Stimulated activated CD4-positive, alpha-beta T cell treated with anti-CD3 and anti-CD28 coated beads, Interleukin-4, amount 100 ng/mL, for 24 hours (primary cell): ENCODE data around the gene FBLN5.

ENCODE experiments used
- DNase-seq: peaks from one replicate; pipeline ENCODE4 v3.0.0-alpha.2; 2020

Gene FBLN5

DNA sequence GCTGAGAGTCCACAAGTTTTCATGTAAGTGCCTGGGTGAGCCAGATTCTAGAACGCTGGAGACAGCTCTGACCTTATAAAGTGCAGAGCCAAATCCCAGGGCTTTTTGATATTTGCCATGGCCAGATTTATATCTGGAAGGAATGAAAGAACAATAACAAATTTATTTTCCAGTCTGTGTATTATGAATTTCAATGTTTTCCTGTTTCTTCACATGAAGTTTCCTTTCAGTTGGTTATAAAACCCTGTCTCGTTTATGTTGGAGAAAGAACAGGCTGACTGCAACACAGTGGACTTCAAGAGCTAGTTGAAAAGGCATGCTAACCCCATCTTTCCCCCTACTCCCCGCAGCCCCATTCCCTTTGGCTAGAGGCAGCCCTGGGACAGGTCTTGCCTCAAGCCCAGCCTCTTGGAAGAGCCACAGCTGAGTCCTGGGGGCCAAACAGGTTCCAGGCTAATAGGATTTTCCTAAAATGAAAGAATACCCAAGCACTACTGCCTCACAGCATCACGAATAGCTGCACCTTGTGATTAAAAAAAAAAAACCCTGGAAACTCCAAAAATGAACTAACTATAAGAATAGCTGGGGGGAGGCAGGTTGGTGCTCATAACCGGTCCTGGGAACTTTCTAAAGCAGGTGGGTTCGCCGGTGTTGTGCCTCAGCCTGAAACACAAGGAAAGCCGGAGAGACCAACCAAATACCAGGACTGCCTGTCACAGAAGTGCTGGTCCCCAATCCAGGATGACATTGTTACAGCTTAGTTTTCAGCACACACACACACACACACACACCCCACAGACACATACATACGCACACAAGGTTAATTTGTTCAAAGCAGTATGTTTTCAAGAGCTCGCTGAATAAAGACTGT is 1.5 kb downstream of the FBLN5 start:
- no peak for DNase-seq

- DNase-seq: no peak
These were observed 4.5 kb downstream of the FBLN5 start for GRCh38 chr14:91942946-91943345.

DNA sequence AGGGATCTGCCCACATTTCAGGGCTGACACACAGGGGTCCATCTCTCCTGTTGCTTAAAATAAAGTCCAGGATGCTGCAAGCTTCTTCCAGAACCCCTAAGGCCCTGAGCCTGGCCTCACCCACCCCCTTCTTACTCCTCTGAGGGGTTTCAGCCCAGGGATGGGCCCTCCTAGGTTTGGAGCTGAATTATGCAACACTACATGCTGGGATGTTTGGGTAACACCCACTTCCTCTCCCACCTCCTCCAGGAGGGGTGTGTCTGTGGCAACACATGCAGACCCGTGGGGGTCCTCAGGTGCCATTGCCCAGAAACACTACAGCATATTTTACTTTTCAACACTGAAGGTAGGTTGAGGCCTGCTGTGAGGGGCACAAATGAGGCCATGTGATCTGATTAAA is 5.4 kb downstream of the FBLN5 start:
- DNase-seq: no peak

- no peak for DNase-seq
These were observed 7.3 kb downstream of the FBLN5 start for GRCh38 chr14:91940209-91940608.

DNA sequence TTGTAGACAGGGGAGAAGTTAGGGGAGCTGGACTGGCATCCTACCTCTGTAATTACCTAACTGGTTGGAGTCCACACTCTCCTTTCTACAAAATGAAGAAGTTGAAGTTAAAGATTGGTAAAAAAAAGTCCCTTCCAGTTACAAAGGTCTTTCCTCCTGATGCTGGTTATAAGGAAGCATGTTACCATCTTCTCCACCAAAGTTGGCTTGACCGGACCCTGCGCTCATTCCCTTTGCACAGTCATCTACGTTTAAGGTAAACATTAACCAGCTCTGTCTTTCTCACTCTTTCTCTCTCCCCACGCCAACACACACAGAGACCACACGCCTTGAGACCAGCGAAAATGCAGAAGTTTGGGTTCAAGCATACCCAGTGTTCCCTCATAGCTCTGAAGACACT is 11.9 kb downstream of the FBLN5 start:
- DNase-seq: no peak

DNA sequence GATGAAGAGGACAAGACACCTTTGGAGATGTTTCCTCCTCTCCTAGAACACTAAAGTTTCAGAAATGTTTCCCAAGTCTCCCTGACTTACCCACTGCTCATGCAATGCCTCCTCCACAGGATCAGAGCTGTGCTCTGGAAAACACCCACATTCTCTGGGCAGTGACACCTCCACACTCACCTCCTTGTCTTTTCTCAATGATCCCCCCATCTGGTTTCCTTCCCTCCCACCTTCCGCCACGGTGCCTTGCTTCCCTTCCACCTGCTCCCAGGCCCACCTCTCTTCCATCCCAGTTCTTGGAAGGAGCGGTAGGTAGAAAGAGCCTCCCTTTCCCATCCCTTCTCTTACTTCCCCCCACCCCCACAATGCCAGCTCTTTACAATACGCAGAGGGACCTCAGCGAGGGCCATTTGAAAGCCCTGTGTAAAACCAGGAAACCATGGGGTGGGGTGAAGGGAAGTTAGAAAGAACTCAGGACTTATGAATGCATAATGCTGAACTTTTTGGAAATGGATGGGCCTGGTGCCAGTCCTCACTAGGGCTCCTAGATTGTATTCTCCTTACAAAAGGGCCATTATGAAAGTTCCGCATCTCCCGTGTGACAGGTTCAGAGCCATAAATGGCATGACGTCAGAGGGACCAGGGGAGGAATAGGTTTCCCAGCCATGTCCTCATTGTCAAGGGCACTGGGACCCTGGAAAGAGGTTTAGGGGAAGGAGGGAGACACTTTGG is 12.8 kb downstream of the FBLN5 start:
- DNase-seq: no peak

DNA sequence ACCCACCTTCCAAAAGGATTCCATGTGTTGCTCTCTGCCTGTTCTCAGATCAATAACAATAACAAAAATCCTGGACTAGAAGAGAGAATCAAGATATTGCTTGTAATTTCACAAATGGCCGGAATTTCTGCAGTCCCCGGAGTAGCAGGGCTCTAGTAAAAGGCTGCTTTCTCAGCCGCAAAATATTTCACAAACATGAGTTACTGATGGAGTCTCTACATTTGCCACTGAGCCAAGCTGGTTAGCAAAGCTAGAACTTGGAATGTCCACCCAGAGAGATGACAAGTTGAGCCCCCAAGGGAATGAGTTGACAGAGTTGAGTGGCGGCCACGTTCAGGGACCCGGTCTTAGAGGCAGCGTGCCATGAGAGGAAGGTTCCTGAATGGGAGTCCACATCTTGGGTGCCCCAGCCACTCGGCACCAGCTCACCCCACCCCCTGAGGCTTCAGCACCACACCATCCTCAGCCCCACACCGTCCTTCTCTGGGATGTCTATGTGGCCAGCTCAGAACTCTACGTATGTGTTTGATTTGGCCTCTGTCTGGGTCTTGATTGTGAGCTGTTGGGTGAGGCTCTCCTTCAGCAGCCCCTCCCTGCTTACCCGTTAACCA is 15.9 kb downstream of the FBLN5 start:
- no peak for DNase-seq

- DNase-seq: no peak
These were observed 17.8 kb downstream of the FBLN5 start for GRCh38 chr14:91929700-91930099.

DNA sequence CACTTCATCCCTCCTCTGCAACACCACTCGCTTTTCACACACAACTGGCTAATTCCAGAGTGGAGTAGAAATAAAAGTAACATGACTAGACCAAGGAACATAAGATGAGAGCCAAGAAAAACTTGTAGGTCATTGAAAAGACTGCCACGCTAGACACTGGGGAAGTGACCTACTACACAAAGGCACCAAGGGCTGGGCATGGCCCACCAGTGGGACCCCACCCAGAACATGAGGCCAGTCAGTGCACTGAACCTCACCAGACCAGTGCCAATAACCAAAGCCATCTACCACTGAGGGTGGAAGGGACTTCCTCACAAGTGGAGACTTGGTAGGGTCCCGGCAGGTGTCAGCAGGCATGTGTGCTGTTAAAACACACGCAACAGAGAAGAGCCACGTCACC is 19.7 kb downstream of the FBLN5 start:
- no peak for DNase-seq

GRCh38 chr14:91927191-91927590 is 20.3 kb downstream of the FBLN5 start:
- DNase-seq: no peak

DNA sequence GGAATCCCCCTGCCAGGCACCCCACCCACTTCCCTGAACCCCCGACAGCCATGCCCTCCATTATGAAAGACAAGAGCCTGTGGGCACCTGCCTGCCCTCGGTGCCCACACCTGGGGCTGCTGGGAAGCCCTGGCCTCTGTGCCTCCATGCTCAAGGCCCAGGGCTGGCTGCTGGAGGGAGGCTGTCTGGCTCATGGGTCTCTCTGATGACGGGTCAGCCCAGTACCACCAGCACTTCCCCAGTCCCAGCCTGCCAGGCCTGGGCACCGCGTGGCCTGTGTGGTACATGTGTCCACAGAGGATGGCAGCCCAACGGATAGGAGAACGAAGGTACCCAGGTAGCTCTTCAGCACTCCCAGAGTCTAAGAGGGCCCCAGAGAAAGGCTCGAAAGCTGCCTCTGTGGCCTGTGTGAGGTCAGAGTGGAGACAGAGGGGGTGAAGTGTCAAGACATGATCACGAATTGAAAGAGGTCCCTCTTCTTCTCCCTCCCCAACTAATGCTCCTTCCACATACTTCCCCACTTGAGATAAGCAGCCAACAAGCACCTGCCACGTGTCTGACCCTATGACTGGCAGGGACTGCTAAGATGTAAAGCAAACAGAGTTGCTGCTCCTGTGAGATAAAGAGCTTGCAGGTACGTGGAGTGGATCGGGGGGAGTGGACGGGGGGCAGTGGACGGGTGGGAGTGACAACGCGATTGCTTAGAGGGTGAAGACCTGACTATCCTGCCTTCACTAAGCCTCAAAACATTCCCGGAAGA is 21.2 kb downstream of the FBLN5 start:
- DNase-seq: no peak

DNA sequence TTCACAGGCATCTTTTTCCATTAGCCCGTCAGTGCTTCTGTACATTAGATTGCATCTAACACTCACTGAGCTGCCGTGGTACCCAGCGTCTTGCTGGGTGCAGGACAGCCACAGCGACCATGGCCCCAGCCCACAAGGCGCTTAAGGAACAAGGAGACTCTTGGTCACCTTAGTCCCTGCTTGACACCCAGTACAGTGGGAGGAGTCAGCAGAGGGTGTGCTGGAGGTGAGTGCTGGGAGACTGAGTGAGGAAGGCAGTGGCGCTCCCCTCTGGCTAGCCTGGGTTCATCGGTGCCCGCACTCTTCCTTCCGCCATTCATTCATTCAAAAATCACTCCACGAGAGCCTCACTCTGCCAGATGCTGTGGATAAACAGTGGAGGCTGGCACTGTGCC is 21.8 kb downstream of the FBLN5 start:
- no peak for DNase-seq

DNA sequence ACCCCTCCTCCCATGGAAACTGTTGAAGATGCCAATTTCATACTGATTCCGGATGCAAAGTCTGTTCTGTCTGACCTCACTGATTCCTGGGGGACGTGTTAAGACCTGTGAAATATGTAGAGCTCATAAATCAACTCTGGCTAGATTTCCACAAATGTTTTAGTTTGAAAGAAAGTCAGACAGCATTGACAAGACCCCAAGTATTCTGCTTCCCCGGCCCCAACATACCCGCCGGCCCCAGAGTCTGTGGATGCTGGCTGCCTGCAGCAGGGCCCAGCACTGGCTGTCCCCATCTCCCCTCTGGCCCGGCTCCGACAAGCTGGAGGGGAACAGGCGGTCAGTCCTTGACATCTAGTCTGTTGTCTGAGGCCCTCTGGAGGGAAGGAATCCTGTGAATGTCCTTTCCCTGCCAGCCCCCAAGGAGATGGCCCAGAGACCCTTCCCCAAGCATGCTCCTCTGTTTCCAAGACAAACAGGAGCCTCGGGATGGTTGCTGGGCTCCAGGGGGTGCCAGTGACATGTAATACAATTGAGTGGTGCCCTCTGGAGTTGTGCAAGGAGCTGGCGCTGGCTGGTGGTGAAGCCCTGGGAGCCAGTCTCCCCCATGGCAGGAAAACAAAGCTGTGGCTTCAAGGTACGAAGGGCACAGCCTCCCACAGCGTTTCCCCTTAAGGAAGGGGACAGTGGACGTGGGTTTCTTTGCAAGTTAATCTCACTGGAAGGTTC is 22.3 kb downstream of the FBLN5 start:
- DNase-seq: no peak

GRCh38 chr14:91920526-91920925 is 27.0 kb downstream of the FBLN5 start:
- DNase-seq: no peak

DNA sequence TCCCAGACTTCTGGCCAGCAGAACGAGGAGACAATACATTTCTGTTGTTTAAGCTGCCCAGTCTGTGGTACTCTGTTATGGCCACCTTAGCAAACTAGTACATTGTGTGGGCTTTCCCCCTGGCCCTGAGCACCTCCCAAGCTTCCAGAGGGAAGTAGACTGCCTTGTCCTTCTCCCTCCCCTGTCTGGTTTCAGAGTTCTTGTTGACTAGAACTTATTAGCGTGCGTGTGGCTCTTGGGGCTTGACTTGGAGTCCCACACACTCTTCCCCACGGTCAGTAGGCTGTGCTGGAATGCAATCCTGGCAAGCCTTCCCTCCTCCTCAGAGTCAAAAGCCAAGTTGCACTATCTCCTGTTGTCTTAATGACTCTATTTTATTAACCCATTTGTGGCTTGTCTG is 27.7 kb downstream of the FBLN5 start:
- DNase-seq: no peak

GRCh38 chr14:91918186-91918883 is 29.2 kb downstream of the FBLN5 start:
- DNase-seq: no peak

GRCh38 chr14:91912035-91912434 is 35.5 kb downstream of the FBLN5 start:
- no peak for DNase-seq

GRCh38 chr14:91911474-91912032 is 35.9 kb downstream of the FBLN5 start:
- DNase-seq: peak; percentile 52

- DNase-seq: no peak
These were observed 37.3 kb downstream of the FBLN5 start for GRCh38 chr14:91910196-91910595.

DNA sequence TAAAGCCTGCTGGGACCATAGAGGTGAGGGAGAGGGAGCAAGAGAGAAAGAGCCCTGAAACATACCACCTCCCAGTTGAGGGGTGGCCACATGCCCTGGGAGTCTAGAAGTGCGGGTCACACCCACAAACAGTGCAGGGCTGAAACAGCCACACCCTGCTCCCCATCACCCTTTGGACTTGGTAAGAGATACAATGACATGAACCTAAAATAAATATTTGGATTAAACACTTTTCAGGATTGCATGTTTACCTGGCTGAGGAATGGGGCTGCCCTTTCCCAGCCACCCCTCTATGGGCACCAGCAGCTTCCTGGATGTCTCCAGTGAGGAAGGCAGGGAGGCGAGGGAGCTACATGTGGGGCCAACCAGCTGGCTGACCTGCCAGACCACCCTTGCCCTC is 41.1 kb downstream of the FBLN5 start:
- DNase-seq: no peak

DNA sequence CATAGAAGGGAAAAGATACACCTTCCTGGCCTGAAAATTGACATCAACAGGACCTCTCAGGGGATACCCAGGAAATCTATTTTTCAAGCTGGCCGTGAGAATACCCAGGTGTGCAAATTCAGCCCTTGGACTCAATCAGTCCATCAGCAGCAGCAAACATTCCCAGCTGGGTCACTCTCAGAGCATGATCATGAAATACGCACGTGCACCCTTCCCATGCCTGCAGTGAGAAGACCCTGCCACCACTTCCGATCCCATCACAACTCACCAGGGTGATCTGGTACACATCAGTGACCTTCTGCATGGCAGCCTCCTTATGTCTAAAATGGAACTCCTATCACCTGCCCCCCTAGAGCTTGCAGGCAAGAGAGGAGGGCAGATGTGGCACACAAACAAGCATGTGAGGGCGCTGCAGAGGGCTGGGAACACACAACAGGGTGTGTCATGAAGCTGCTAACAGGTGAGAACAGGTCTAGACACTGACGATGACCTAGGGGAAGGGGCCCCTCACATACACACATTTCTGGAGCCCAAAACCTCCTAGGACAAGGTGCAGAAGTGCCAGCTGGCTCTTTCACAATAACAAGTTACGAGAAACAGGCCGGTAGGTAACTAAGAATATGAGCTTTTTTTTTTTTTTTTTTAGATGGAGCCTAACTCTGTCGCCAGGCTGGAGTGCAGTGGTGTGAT is 42.4 kb downstream of the FBLN5 start:
- DNase-seq: no peak
